GM21737 (cell line): Measurements from ENCODE around the gene ATRN.

ENCODE experiments used
- ATAC-seq: cut with Tn5 transposase; IDR thresholded peaks from one replicate; pipeline ENCODE4 v1.9.1; 2021; ENCODE audit warnings: mild to moderate bottlenecking, moderate library complexity; ENCODE audit not compliant: unreplicated experiment

Gene ATRN

GRCh38 chr20:3692706-3693294 is 222.0 kb downstream of the ATRN start:
- no peak for ATAC-seq

GRCh38 chr20:3693376-3693775 is 222.6 kb downstream of the ATRN start:
- ATAC-seq = no peak

DNA sequence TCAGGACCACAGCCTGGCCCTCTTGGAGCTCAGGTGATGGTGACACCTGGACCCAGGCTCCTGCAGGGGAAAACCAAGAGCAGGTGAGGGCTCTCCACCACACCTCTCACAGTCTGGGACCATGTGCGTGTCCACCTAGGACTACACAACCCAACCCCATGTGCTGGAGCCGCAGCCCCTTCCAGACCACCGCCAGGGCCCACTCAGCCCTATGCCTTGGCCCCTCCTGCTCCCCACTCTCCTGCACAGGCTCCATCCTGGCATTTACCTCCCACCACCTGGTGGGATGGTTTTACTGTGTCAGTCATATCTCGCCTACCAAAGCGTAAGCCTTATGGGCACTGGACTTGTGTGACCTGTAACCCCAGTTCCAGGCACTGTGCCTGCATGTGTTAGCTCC is 224.0 kb downstream of the ATRN start:
- no peak for ATAC-seq

DNA sequence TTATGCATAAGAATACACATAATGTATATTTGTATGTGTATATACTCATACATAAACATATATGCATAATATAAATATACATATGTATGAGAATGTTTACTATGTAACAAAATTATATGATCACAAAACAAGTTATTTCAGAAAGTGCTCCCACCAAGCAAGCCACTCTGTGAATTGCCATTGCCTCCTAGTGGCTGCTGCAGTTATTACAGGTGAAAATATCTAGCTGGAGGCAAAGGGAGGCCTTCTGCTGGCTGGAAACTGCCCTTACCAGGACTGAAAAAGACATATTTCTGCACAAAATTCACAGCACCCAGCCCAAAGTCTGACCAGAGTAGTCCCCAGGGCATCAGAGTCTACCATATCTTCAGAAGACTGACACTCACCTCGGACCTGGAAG is 225.4 kb downstream of the ATRN start:
- no peak for ATAC-seq

GRCh38 chr20:3696745-3697587 is 226.1 kb downstream of the ATRN start:
- ATAC-seq = no peak

DNA sequence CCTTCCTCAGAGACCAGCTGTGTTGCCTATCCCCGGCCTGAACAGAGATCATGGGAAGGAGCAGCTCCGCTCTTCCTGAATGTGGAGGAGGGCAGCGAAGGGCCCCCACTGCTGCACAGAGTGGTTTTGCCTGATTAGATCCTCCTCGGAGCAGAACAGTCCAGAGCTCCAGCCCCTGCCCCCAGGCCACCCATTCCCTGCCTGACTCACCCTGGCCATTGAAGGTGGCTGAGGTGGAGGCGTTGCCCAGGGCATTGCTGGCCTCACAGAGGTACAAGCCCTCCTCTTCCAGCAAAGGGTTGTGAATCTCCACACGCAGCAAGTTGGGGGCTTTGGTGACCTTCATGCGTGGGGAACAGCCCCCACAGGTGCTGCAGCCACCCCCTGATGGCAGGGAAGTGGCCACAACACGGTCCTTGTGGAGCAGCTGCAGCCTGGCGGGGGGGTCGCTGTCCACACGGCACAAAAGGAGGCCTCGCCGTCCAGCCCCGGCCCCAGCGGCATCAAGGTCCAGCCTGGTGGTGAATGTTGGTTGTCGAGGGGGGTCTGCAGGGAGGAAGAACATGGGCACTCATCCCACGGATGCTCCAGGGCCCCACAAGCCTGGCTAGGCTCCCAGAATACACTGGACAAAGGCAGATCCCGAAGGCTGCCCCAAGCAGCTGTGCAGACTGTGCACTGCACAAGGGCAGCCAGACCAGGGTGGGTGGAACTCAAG is 226.9 kb downstream of the ATRN start:
- ATAC-seq = no peak

DNA sequence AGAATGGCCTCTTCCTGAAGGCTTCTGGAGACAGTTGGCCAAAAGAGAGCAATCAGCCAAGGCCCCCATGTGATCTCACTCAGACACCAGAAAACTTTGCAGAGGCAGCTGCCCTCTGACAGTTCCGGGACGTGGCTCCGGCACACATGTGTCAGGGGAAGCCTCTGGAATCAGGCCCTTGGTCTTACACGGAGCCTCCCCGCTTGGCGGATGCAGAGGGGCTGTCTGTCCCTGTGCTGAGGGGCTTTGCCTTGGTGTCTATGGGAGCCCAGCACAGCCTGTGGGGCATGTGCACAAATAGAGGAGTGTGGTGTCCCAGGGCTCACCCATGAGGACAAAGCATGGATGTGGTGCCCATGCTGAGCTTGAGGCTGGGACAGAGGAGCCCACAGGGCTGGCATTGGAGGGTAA is 227.8 kb downstream of the ATRN start:
- no peak for ATAC-seq

DNA sequence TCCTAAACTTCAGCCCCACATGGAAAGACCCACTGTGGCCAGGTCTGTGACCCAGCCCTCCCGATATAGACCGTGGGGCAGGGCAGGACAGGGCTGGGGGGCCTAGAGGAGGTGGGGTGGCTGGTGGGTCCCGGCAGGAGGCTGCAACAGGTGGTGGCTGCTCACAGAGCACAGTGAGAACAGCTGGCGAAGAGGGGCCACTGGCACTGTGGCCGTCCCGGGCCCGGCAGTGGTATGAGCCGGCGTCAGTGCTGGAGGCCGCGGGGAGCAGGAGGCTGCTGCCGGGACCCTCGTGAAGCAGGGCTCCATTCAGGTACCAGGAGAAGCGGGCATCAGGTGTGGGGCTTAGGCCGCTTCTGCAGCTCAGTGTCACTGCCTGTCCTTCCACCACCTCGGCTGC is 228.2 kb downstream of the ATRN start:
- no peak for ATAC-seq
